ENCODE data around the gene ZNF814. TPM values are rescaled to one million over a fixed set of nuclear protein-coding genes. Genes with fewer than 3 reads are reported as not detected.

ZNF814 gene
- total and polyA plus RNA-seq, 2 donors (not counting 1 experiment from before 2014, with no cell fraction given), result 5.5 to 6.1 TPM

DNA sequence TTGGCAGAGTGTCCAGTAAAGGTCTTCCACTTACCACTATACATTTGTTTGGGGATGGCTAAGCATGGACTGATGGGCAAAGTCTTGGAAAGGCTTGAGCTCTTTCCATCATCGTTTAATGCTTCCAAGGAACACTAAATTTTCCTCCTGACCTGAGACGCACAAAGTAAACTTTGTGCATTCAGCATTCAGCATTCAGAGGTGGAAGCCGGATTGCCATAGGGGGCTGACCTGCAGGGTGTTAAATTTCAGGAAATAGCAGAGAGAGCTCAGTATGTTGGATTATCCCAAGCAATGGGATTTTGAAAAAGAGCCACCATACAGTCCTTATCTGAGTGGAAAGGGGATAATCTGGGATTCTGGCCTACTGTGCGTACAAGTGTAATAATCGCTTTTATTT, 88.1 kb downstream of the ZNF814 start:
- Histone ChIP-seq H3K4me1 (ENCODE audit: control insufficient read depth, extremely low read depth, insufficient read depth, low read length) (no peaks in the 10 kb centered on the region), H3K9me3 (ENCODE audit: control insufficient read depth, insufficient read depth, low read depth, low read length) (no peaks in the 10 kb centered on the region), H3K4me3 (replicated peaks in 1 of 4; ENCODE audit: control extremely low read depth in 1 of 4, insufficient read depth in 1 of 4, low read depth in 3 of 4, low read length in 4 of 4) (no peak overlapping the region), H3K9ac (ENCODE audit: insufficient read depth, low read length) (no peak overlapping the region), H2AFZ (ENCODE audit: low read length) (no peak overlapping the region), H3K4me2 (ENCODE audit: extremely low read depth, insufficient read depth, low read length) (no peak overlapping the region), H3K27ac (ENCODE audit: insufficient read depth, low read length) (no peak overlapping the region), H3K79me2 (ENCODE audit: control insufficient read depth, insufficient read depth, low read length) (no peaks in the 10 kb centered on the region), H3K36me3 (ENCODE audit: control insufficient read depth, insufficient read depth, low read length) (no peaks in the 10 kb centered on the region), H4K20me1 (ENCODE audit: control insufficient read depth, extremely low read depth, insufficient read depth, low read length) (no peaks in the 10 kb centered on the region), H3K27me3 (ENCODE audit: control insufficient read depth, insufficient read depth, low read length) (no peaks in the 10 kb centered on the region)
- TF ChIP-seq, protein P1, sequence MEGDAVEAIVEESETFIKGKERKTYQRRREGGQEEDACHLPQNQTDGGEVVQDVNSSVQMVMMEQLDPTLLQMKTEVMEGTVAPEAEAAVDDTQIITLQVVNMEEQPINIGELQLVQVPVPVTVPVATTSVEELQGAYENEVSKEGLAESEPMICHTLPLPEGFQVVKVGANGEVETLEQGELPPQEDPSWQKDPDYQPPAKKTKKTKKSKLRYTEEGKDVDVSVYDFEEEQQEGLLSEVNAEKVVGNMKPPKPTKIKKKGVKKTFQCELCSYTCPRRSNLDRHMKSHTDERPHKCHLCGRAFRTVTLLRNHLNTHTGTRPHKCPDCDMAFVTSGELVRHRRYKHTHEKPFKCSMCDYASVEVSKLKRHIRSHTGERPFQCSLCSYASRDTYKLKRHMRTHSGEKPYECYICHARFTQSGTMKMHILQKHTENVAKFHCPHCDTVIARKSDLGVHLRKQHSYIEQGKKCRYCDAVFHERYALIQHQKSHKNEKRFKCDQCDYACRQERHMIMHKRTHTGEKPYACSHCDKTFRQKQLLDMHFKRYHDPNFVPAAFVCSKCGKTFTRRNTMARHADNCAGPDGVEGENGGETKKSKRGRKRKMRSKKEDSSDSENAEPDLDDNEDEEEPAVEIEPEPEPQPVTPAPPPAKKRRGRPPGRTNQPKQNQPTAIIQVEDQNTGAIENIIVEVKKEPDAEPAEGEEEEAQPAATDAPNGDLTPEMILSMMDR (conservative IDR thresholded peaks at IDR 0.05 in 1 of 2, IDR thresholded peaks at IDR 0.05 in 1 of 2; ENCODE audit: low read depth in 1 of 2, low read length in 2 of 2), result no peak
- no peak for TF ChIP-seq EZH2 (IDR thresholded peaks at IDR 0.05; ENCODE audit: low read length, missing control alignments)
- DNase-seq (ENCODE audit: low read depth in 2 of 2), result no peak

Other genes starting within 250 kb of the ZNF814 start
- not detected in 2 replicates for gene ZSCAN4, start 220.1 kb downstream of the ZNF814 start, total RNA-seq
- not detected in 2 replicates for gene ZSCAN4, start 220.1 kb downstream of the ZNF814 start, polyA plus RNA-seq
- 4.8 and 4.9 TPM in 2 replicates for gene ZNF551, start 207.1 kb downstream of the ZNF814 start, total RNA-seq
- gene ZNF551, start 207.1 kb downstream of the ZNF814 start, polyA plus RNA-seq, result 3.7 and 4.8 TPM in 2 replicates
- gene ZNF154, start 179.8 kb downstream of the ZNF814 start, total RNA-seq, result 3.3 and 6.3 TPM in 2 replicates
- gene ZNF154, start 179.8 kb downstream of the ZNF814 start, polyA plus RNA-seq, result 1.8 and 2.7 TPM in 2 replicates
- gene ZNF671, start 161.4 kb downstream of the ZNF814 start, total RNA-seq, result 10.5 and 16.8 TPM in 2 replicates
- gene ZNF671, start 161.4 kb downstream of the ZNF814 start, polyA plus RNA-seq, result 3.4 and 5.2 TPM in 2 replicates
- gene ZNF776, start 142.2 kb downstream of the ZNF814 start, total RNA-seq, result 10.3 and 20.0 TPM in 2 replicates
- 5.7 and 7.8 TPM in 2 replicates for gene ZNF776, start 142.2 kb downstream of the ZNF814 start, polyA plus RNA-seq
- gene ZNF586, start 119.4 kb downstream of the ZNF814 start, total RNA-seq, result 14.9 and 16.8 TPM in 2 replicates
- gene ZNF586, start 119.4 kb downstream of the ZNF814 start, polyA plus RNA-seq, result 5.9 and 6.1 TPM in 2 replicates
- gene ZNF552, start 74.1 kb downstream of the ZNF814 start, total RNA-seq, result 3.8 and 3.9 TPM in 2 replicates
- gene ZNF552, start 74.1 kb downstream of the ZNF814 start, polyA plus RNA-seq, result 1.5 and 1.9 TPM in 2 replicates
- 12.1 and 12.4 TPM in 2 replicates for gene ZNF587B, start 58.7 kb downstream of the ZNF814 start, total RNA-seq
- 4.9 and 6.5 TPM in 2 replicates for gene ZNF587B, start 58.7 kb downstream of the ZNF814 start, polyA plus RNA-seq
- 12.1 and 23.6 TPM in 2 replicates for gene ZNF587, start 39.2 kb downstream of the ZNF814 start, total RNA-seq
- gene ZNF587, start 39.2 kb downstream of the ZNF814 start, polyA plus RNA-seq, result 7.4 and 8.8 TPM in 2 replicates
- gene ZNF417, start 27.6 kb upstream of the ZNF814 start, total RNA-seq, result 14.4 and 22.1 TPM in 2 replicates
- 4.6 and 5.9 TPM in 2 replicates for gene ZNF417, start 27.6 kb upstream of the ZNF814 start, polyA plus RNA-seq
- 8.2 and 8.4 TPM in 2 replicates for gene ZNF418, start 46.4 kb upstream of the ZNF814 start, total RNA-seq
- gene ZNF418, start 46.4 kb upstream of the ZNF814 start, polyA plus RNA-seq, result 2.2 and 3.3 TPM in 2 replicates
- gene ZNF256, start 58.7 kb upstream of the ZNF814 start, total RNA-seq, result 5.1 and 6.3 TPM in 2 replicates
- 3.0 and 3.7 TPM in 2 replicates for gene ZNF256, start 58.7 kb upstream of the ZNF814 start, polyA plus RNA-seq
- gene C19orf18, start 85.5 kb upstream of the ZNF814 start, total RNA-seq, result 0.26 and 0.83 TPM in 2 replicates
- gene C19orf18, start 85.5 kb upstream of the ZNF814 start, polyA plus RNA-seq, result 0.09 and 0.17 TPM in 2 replicates
- gene ZNF606, start 113.8 kb upstream of the ZNF814 start, total RNA-seq, result 14.9 and 17.5 TPM in 2 replicates
- gene ZNF606, start 113.8 kb upstream of the ZNF814 start, polyA plus RNA-seq, result 3.5 and 4.7 TPM in 2 replicates
- under 0.01 TPM in 1 of 2 replicates, not detected in the other for gene ZSCAN1, start 145.0 kb upstream of the ZNF814 start, total RNA-seq
- not detected in 2 replicates for gene ZSCAN1, start 145.0 kb upstream of the ZNF814 start, polyA plus RNA-seq
- 6.2 and 11.2 TPM in 2 replicates for gene ZNF135, start 170.2 kb upstream of the ZNF814 start, total RNA-seq
- 5.6 and 6.6 TPM in 2 replicates for gene ZNF135, start 170.2 kb upstream of the ZNF814 start, polyA plus RNA-seq
- gene ZSCAN18, start 209.2 kb upstream of the ZNF814 start, total RNA-seq, result 51.6 and 71.0 TPM in 2 replicates
- gene ZSCAN18, start 209.2 kb upstream of the ZNF814 start, polyA plus RNA-seq, result 13.6 and 17.6 TPM in 2 replicates

Measured in fibroblast of lung (primary cell).